Skeletal muscle satellite cell (primary cell): ENCODE results near the gene ELOB.

Source experiments
- H3K27me3 ChIP-seq: 2 replicates; pipeline ENCODE4 v1.7.0; 2013; ENCODE audit warnings: low read length; ENCODE audit not compliant: control insufficient read depth, insufficient read depth
- H3K36me3 ChIP-seq: 2 replicates; pipeline ENCODE4 v1.7.0; 2013; ENCODE audit warnings: mild to moderate bottlenecking, control low read depth, low read length; ENCODE audit not compliant: insufficient read depth
- H3K4me1 ChIP-seq: 2 replicates; pipeline ENCODE4 v1.7.0; 2013; ENCODE audit warnings: low read length; ENCODE audit not compliant: control insufficient read depth, insufficient read depth
- H3K4me2 ChIP-seq: 2 replicates; pipeline ENCODE4 v1.7.0; 2013; ENCODE audit warnings: mild to moderate bottlenecking, low read length
- H3K4me3 ChIP-seq: 2 replicates; pipeline ENCODE4 v1.7.0; 2013; ENCODE audit warnings: low read length
- H3K9ac ChIP-seq: 2 replicates; pipeline ENCODE4 v1.7.0; 2013; ENCODE audit warnings: mild to moderate bottlenecking, low read depth, low read length, moderate library complexity
- H3K9me3 ChIP-seq: replicated peaks from 2 replicates; pipeline ENCODE4 v1.7.0; 2013; ENCODE audit warnings: mild to moderate bottlenecking, control low read depth, low read length

ELOB gene

DNA sequence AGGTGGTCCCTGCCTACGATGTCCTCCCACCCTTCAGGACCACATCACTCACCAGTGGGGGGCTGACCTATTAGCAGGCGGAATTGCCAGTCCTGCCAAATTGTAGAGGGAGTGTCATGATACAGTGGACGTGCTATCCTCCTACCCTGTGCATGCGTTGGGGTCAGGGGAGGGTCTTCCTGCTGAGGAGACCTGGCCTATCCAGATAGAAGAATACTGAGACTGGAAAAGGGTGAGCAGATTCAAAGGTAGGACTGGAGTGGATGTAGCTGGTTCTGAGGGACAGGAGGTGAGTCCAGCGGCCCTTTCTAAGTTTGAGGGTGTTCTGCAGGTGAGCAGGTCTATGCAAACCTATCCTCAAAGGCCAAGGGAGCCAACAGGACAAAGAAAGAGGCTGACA is 29.2 kb upstream of the ELOB start:
- no peak overlapping the region for H3K4me2 ChIP-seq
- H3K9ac ChIP-seq: no peak overlapping the region
- H3K27me3 ChIP-seq: peaks cover 55% of the 10 kb centered on the region

DNA sequence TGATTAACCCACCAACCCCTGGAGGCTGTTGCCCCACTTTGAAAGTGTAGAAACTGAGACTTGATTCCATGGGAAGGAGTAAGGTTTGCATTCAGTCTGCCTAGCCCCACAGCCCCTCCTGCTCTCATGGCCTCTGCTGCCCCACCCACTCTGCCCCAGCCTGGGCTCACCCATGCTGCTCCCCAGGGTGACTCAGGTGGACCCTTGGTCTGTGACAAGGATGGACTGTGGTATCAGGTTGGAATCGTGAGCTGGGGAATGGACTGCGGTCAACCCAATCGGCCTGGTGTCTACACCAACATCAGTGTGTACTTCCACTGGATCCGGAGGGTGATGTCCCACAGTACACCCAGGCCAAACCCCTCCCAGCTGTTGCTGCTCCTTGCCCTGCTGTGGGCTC is 27.6 kb upstream of the ELOB start:
- peaks cover 48% of the 10 kb centered on the region for H3K27me3 ChIP-seq
- H3K4me2 ChIP-seq: no peak overlapping the region
- H3K36me3 ChIP-seq: no peaks in the 10 kb centered on the region
- no peak overlapping the region for H3K4me3 ChIP-seq
- H3K9ac ChIP-seq: no peak overlapping the region
- peaks cover 9% of the 10 kb centered on the region for H3K9me3 ChIP-seq
- H3K4me1 ChIP-seq: no peaks in the 10 kb centered on the region

More for the DNA sequence above, 29.2 kb upstream of the ELOB start:
- H3K36me3 ChIP-seq: no peaks in the 10 kb centered on the region
- H3K4me1 ChIP-seq: no peaks in the 10 kb centered on the region
- H3K4me3 ChIP-seq: no peak overlapping the region
- H3K9me3 ChIP-seq: peaks cover 9% of the 10 kb centered on the region

DNA sequence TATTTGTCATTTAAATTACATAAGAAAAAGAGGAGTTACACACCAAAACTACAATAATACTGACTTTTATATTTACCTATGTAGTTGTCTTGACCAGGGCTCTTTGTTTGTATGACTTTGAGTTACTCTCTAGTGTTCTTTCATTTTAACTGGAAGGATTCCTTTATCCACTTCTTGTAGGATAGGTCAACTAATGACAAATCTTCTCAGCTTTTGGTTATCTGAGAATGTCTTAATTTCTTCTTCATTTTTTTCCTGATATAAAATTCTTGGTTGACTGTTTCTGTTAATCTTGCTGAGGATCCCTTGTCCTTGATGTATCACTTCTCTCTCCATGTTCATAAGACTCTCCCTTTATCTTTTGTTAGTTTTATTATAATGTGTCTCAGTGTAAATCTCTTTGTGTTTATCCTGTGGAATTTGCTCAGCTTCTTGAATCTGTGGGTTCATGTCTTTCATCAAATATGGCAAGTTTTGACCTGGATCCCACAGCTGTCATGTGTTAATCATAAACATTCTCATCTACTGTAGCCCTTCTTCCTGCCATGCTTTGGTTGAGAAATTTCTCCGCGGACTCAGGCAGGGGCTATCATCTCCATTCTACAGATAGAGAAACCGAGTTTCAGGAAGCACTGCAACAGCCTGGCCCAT is 26.6 kb upstream of the ELOB start:
- Histone ChIP-seq H3K36me3 (no peaks in the 10 kb centered on the region), H3K4me1 (no peaks in the 10 kb centered on the region), H3K4me2 (no peak overlapping the region), H3K4me3 (no peak overlapping the region), H3K9me3 (peaks cover 6% of the 10 kb centered on the region), H3K27me3 (peaks cover 39% of the 10 kb centered on the region), H3K9ac (no peak overlapping the region)

DNA sequence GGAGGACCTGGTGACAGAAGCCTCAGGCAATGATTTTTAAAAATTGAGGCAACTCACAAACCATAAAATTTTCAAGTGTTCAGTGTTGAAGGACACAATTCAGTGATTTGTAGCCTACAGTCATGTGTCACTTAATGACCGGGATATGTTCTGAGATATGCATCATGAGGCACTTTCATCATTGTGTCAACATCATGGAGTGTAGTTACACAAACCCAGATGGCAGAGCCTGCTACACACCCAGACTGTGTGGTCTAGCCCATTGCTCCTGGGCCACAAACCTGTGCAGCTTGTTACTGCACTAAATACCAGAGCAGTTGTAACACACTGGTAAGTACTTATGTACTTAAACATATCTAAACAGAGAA is 22.8 kb upstream of the ELOB start:
- H3K4me2 ChIP-seq: no peak overlapping the region
- H3K4me1 ChIP-seq: no peaks in the 10 kb centered on the region
- H3K9me3 ChIP-seq: peaks cover 6% of the 10 kb centered on the region
- H3K9ac ChIP-seq: no peak overlapping the region
- H3K4me3 ChIP-seq: no peak overlapping the region
- no peaks in the 10 kb centered on the region for H3K36me3 ChIP-seq
- peaks cover 25% of the 10 kb centered on the region for H3K27me3 ChIP-seq

DNA sequence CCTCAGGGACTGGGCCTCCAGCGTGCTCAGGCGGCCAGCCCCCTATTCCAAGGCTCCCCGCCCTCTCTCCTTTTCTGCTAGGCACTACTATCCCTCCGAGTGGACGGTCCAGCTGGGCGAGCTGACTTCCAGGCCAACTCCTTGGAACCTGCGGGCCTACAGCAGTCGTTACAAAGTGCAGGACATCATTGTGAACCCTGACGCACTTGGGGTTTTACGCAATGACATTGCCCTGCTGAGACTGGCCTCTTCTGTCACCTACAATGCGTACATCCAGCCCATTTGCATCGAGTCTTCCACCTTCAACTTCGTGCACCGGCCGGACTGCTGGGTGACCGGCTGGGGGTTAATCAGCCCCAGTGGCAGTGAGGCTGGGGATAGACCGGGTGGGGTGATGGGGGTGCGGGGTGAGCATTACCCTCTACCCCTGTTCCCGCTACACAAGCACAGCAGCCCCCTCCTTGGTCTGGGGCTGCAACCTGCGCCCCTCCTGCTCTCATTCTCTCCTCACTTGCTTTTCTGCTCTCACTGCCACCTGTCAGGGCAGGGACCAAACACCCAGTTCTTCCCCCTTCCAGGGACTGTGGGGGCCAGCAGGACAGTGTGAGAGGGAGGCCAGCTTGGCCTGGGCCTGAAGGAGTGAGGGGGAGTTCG is 22.3 kb upstream of the ELOB start:
- Histone ChIP-seq H3K4me1 (no peaks in the 10 kb centered on the region), H3K4me2 (no peak overlapping the region), H3K9ac (no peak overlapping the region), H3K9me3 (peaks cover 6% of the 10 kb centered on the region), H3K27me3 (peaks cover 26% of the 10 kb centered on the region), H3K4me3 (no peak overlapping the region), H3K36me3 (no peaks in the 10 kb centered on the region)

DNA sequence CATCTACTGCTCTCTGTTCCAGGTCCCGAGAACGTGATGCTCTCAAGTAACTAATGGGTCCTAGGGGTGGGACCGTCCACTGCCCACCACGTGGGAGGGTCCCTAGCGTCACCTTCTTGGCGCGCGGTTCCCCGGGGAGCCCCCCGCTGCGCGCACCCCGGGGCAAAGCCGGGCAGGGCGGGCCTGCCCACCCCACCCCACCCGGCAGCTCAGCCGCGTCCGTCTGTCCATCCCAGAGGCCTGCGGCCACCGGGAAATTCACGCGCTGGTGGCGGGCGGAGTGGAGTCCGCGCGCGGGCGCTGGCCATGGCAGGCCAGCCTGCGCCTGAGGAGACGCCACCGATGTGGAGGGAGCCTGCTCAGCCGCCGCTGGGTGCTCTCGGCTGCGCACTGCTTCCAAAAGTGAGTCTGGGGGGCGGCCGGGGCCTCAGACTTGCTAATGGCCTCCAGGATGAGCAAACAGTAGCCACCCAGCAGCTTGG is 21.7 kb upstream of the ELOB start:
- no peak overlapping the region for H3K4me2 ChIP-seq
- H3K9me3 ChIP-seq: peaks cover 3% of the 10 kb centered on the region
- H3K36me3 ChIP-seq: no peaks in the 10 kb centered on the region
- no peak overlapping the region for H3K9ac ChIP-seq
- H3K27me3 ChIP-seq: peaks cover 21% of the 10 kb centered on the region
- no peaks in the 10 kb centered on the region for H3K4me1 ChIP-seq
- no peak overlapping the region for H3K4me3 ChIP-seq

DNA sequence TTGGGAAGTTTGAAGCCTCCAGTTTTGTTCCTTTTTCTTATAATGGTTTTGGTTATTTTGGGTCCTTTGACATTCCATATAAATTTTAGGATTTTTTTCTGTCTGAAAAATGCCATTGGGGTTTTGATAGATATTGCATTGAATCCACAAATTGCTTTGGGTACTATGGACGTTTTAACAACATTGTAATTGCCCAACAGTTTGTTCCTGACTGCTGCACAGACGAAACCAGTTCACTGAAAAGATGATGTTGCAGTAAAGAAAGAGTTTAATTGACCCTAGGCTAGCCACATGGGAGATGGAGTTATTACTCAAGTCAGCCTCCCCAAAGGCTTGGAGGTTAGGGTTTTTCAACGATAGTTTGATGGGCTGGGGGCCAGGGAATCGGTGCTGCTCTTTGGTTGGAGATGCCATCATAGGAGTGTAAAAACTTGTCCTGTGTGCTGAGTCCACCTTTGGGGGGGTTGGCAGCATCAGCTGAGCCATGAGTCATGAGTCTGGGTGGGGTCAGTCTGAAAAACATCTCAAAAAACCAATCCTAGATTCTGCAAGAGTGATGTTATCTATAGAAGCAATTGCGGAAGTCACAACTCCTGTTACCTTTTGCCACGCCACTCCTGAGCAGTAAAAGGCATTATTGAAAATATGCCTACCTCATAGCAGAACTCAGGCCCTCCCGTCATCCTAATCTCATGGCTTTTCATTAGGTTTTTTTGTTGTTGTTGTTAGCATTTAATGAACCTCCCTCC is 18.5 kb upstream of the ELOB start:
- Histone ChIP-seq H3K4me3 (no peak overlapping the region), H3K36me3 (no peaks in the 10 kb centered on the region), H3K27me3 (peaks cover 36% of the 10 kb centered on the region), H3K9ac (no peak overlapping the region), H3K4me2 (no peak overlapping the region), H3K4me1 (no peaks in the 10 kb centered on the region), H3K9me3 (no peaks in the 10 kb centered on the region)

DNA sequence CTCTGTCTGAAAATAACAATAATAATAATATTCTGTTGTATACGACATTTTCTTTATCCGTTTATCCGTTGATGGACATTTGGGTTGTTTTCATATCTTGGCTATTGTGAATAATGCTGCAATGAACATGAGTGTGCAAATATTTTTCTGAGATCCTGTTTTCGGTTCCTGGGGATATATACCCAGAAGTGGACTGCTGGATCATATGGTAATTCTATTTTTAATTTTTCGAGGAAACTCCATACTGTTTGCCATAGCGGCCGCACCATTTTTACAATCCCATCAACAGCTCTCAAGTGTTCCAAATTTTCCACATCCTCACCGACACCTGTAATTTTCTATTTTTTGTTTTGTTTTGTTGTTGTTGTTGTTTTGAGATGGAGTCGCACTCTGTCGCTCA is 15.9 kb upstream of the ELOB start:
- Histone ChIP-seq H3K27me3 (peaks cover 45% of the 10 kb centered on the region), H3K4me1 (no peaks in the 10 kb centered on the region)

DNA sequence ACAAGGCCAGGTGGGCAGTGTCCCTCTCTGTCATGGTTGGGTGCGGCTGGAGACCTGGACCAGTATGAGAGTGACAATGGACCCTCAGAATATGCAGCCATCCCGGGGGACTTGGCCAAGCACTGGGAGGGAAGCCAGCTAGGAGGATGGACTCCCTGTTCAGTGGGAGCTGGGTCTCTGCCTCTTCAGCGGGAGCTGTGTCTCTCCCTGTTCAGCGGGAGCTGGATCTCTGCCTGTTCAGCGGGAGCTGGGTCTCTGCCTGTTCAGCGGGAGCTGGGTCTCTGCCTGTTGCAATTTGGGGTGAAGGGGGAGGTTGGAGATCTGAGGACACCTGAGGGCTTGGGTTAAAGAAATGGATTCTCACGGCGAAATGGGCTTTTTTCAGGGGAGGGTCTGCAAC is 14.1 kb upstream of the ELOB start:
- H3K36me3 ChIP-seq: no peaks in the 10 kb centered on the region
- no peak overlapping the region for H3K4me2 ChIP-seq
- H3K4me1 ChIP-seq: no peaks in the 10 kb centered on the region
- peaks cover 54% of the 10 kb centered on the region for H3K27me3 ChIP-seq
- no peaks in the 10 kb centered on the region for H3K9me3 ChIP-seq
- no peak overlapping the region for H3K4me3 ChIP-seq
- no peak overlapping the region for H3K9ac ChIP-seq

More for the DNA sequence above, 15.9 kb upstream of the ELOB start:
- H3K4me3 ChIP-seq: no peak overlapping the region
- no peaks in the 10 kb centered on the region for H3K9me3 ChIP-seq
- no peak overlapping the region for H3K9ac ChIP-seq
- no peaks in the 10 kb centered on the region for H3K36me3 ChIP-seq
- H3K4me2 ChIP-seq: no peak overlapping the region

DNA sequence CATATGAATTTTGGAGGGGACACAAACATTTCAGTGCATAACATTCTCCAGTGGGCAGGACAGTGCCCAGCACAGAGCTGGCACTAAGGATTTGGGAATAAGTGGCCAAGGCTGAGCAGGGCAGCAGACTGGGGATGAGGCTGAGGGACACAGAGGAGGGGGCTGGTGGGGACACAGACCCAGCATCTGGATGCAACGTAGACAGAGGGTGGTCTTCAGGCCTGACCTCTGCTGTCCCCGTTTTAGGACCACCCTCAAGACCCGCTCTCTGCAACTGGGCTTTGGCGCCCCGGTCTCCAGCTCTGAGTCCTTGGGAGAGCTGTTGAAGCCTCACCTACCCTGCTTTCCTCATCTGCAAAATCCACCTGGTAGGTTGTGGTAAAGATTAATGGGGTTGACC is 13.6 kb upstream of the ELOB start:
- no peak overlapping the region for H3K4me2 ChIP-seq
- H3K9me3 ChIP-seq: no peaks in the 10 kb centered on the region
- no peak overlapping the region for H3K9ac ChIP-seq
- H3K36me3 ChIP-seq: no peaks in the 10 kb centered on the region
- no peaks in the 10 kb centered on the region for H3K4me1 ChIP-seq
- no peak overlapping the region for H3K4me3 ChIP-seq
- peaks cover 54% of the 10 kb centered on the region for H3K27me3 ChIP-seq

DNA sequence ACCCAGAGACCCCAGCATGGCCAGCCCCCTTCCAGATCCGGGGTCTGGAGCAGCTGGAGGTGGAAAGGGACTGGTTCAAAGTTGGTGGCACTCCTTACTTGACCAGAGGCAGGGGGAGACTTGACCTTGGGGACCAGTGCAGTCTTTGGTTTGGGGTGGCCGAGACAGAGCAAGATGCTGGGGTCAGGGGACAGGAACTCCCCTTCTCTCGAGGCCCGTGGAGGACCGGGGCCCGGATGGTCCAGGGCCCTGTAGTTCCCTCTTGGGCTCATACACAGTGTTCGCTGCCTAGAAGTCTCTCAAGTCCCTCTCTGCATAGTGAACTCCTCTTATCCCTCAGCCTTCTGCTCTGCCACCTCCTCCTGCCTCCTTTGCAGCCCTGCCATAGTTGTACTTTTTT is 10.9 kb upstream of the ELOB start:
- no peak overlapping the region for H3K4me2 ChIP-seq
- no peaks in the 10 kb centered on the region for H3K9me3 ChIP-seq
- H3K36me3 ChIP-seq: no peaks in the 10 kb centered on the region
- H3K4me1 ChIP-seq: no peaks in the 10 kb centered on the region
- H3K27me3 ChIP-seq: peaks cover 57% of the 10 kb centered on the region
- no peak overlapping the region for H3K9ac ChIP-seq
- H3K4me3 ChIP-seq: no peak overlapping the region
